Measurements from ENCODE around the gene LMTK3. TPM values are rescaled to one million over a fixed set of nuclear protein-coding genes. Genes with fewer than 3 reads are reported as not detected.
"Not testable (repeated sequence)": the region's sequence is repeated elsewhere in the genome, so short reads cannot be mapped to it uniquely, and the experiment has no call there.

LMTK3 gene
- total RNA-seq, 1 donor = 0.54 TPM

DNA sequence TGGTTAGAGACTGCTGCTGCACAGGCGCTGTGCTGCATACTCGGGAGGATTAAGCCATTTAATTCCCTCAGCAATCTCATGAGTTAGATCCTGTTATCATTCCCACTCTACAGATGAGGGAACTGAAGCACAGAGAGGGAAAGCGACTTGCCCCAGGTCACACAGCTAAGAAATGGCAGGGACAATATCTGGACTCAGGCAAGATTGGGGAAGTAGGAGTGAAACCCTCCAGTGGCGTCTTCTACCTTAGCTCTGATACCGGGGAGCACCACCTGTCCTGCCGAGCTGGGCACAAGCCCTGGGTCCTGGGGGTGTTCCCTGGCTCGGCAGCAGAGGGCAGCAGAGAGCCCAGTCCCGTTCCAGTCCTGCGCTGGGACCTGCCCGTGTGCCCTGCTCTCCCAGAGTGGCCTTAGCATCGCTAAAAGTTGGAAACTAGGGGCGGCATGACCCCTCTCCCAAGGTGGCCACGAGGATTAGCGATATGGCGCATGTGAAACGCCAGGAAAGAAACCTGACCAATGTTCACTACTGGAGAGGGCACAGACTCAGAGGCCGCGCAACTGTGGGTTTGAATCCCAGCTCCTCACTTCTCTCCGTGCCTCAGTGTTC lies 21.9 kb downstream of the LMTK3 start:
- peak in 2 of 3 donors; percentile 62 to 73 for DNase-seq (ENCODE audit: low read depth in 2 of 3, low spot score in 2 of 3)

DNA sequence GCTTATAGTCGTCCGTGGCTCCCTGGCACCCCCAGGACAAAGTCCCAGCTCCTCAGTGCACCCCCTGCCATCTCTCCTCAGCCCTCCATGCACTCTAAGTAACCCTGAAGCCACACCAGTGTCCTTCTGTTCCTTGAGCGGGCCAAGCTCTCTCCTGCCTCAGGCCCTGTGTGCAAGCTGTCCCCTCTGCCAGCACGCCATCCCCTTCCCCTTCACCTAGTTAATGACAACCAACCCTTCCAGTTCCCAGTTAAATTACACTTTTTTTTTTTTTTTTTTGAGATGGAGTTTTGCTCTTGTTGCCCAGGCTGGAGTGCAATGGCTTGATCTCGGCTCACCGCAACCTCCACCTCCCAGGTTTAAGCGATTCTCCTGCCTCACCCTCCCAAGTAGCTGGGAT lies 23.2 kb downstream of the LMTK3 start:
- DNase-seq (ENCODE audit: low read depth in 2 of 3, low spot score in 2 of 3) = not testable (repeated sequence)

DNA sequence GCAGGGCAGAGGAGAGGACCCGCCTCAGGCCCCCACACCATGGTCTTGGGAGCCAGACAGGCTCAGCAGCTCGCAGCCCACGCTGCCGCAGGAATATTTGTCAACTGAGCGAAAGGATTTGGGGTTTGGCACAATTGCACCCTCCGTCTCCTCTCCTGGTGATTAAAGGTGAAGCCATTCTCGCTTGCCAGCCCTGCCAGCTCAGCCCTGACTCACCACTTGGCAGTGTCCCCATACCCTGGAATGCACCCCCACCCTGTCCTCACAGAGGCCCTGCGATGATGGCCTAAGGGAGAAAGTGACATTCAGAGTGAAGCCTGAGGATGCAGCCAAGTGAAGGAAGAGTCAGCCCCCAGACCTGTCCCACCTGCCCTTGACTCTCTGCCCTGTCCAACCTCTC lies 23.7 kb downstream of the LMTK3 start:
- no peak for DNase-seq (ENCODE audit: low read depth in 2 of 3, low spot score in 2 of 3)

DNA sequence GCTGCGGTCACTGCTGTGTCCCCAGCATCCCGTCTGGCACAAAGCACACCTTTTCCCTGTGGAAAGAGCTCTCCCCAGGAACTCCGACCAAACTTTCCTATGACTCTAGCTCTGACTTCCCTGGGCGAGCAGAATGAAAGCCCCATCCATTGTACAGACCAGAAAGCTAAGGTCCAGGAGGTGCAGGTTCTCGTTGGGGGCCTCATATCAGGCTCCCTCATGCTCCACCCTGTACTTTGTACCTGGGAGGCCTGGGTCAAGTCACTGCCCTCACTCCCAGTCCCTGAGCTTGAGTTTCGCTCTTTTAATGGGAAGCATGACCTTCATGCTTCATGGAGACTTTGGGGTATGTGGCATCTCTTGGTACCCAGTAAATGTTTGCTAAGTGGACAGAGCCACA lies 24.1 kb downstream of the LMTK3 start:
- no peak for DNase-seq (ENCODE audit: low read depth in 2 of 3, low spot score in 2 of 3)

DNA sequence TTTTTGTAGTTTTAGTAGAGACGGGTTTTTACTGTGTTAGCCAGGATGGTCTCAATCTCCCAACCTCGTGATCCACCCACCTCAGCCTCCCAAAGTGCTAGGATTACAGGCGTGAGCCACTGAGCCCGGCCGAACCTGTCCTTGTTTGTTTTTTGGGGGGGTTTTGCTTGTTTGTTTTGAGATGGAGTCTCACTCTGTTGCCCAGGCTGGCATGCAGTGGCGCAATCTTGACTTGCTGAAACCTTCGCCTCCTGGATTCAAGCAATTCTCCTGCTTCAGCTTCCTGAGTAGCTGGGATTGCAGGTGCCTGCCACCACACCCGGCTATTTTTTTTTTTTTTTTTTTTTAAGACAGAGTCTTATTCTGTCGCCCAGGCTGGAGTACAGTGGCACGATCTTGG lies 24.9 kb downstream of the LMTK3 start:
- not testable (repeated sequence) for DNase-seq (ENCODE audit: low read depth in 2 of 3, low spot score in 2 of 3)

DNA sequence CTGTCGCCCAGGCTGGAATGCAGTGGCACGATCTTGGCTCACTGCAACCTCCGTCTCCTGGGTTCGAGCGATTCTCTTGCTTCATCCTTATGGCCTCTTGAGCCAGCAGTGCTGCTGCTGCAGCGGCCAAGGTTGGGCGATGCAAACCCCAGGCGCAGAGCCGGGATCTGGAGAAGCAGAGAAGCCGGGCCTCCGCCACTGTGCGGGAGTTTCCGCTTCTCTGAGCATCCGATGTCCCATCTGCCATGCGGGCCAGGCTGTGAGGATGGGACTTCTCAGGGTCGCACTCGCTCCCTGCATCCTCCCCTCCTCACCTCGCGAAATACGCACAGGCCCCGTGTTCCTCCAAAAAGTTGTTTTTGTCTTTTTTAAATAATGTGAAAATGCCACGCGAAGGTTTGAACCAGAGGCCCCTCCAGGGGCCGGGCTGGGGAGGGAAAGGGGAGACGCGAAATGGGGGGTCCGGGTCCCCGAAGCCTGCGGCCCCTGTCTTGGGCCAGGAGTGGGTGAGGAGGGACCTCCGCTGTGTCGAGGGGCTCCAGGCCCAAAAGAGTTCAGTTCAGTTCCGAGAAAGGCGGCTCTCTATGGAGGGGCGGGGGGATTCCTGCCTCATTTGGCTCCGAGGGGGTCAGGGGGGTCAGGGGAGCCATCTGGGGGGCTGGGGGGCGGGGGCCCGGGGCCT lies 26.6 kb downstream of the LMTK3 start:
- DNase-seq (ENCODE audit: low read depth in 2 of 3, low spot score in 2 of 3) = no peak

DNA sequence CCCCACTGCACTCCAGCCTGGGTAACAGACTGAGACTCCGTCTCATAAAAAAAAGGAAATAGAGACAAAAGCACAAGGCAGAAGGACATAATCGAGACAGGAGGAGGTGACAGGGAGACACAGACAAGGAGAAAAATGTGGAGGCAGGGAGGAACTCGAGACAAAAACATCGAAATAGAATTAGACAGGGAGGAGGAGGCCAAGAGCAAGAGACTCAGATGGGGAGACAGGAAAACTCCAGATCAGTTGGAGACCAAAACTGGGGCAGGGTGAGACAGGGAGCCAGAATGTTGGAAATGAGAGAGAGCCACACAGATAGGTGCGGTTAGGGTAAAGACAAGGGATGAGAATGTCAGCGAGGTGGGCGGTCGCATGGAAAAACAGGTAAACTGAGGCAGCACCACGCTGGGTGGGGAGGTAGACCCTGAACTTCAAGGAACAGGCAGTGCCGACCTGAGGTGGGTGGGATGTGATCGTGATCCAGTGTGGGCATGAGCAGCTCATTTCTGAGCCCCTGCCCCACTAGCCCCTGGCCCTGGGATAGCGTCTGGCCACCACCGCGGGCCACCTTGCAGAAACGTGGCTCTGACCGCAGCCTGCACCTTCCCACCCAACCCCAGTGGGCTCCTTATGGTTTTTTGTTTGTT lies 27.3 kb downstream of the LMTK3 start:
- no peak for DNase-seq (ENCODE audit: low read depth in 2 of 3, low spot score in 2 of 3)

DNA sequence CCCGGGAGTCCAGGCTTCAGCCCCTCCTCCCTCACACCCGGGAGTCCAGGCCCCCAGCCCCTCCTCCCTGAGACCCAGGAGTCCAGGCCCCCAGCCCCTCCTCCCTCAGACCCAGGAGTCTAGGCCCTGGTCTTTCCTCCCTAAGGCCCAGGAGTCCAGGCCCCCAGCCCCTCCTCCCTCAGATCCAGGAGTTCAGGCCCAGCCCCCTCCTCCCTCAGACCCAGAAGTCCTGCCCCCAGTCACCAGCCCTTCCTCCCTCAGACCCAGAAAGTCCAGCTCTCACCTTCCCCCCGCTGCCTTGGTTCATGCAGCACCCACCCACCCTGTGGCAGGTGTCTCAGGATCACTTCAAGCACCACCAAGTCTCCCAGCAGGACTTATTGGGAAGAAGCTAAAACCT lies 28.3 kb downstream of the LMTK3 start:
- no peak for DNase-seq (ENCODE audit: low read depth in 2 of 3, low spot score in 2 of 3)

DNA sequence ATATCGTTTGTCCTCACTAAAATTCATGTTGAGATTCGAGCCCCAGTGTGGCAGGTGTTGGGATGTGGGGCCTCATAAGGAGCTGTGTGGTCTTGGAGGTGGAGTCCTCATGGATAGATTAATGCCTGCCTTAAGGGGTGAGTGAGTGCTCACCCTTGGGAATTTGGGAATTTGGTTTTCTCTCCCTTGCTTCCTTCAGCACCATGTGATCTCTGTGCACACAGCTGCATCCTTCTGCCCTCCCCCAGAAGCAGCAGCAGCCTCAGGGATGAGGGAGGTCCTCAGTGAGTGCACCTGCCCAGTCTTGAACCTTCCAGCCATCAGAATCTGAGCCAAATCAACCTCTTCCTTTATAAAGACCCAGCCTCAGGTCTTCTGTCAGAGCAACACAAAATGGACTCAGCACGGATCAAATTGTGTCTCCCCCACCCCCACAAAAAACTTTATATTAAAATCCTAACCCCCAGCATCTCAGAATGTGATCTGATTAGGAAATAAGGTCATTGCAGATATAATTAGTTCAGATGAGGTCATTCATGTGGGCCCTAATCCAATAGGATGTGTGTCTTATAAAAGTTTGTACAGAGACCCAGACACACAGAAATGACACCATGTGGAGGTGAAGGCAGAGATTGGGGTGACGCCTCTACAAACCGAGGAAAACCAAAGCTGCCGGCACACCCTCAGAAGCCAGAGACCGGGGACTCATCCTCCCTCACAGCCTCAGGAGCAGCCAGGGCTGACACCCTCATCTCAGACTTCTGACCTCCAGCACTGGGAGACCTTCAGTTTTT lies 29.6 kb downstream of the LMTK3 start:
- no peak for DNase-seq (ENCODE audit: low read depth in 2 of 3, low spot score in 2 of 3)

DNA sequence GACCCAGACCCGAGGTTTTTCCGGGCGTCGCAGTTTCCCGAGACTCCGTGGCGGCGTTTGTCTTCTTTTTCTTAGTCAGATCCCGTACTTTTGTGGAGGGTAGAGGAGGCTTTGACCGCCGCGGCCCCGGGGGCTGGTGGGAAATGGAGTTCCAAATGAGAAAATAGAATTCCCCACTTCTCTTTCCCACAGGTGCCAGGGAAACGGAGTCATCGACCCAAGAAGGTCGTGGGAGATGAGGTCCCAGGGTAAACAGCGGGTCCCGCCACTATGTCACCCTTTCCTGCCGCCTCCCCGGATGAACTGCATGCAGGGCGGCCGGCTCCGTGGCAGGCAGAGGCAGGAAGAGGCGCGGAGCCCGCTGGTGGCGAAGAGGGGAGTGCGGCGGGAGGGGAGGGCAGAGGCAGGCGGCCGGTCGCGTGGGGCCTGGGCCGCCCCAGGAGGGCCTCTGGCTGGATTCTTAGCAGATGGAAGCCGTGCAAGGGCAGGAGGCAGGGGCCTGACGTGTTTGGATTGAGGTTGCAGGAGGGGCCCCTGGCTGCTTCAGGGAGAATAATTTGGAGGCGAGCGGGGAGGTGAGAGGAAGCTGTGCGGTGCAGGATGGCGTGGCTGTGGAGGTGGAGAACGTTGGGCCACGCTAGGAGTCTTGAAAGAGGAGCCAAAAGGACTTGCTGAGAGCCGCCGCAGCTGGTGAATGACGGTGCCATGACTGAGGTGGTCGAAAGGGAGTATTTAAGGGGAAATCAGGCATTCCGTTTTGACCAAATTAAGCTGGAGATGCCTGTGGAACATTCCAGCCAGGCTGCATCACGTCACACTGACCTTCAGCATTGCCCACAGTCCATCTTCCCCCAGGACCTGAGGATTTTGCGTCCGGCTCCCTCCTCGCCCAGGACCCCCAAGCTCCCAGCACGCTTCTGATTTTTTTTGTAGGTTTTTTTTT lies 30.8 kb downstream of the LMTK3 start:
- peak in 2 of 3 donors; percentile 39 to 47 for DNase-seq (ENCODE audit: low read depth in 2 of 3, low spot score in 2 of 3)

DNA sequence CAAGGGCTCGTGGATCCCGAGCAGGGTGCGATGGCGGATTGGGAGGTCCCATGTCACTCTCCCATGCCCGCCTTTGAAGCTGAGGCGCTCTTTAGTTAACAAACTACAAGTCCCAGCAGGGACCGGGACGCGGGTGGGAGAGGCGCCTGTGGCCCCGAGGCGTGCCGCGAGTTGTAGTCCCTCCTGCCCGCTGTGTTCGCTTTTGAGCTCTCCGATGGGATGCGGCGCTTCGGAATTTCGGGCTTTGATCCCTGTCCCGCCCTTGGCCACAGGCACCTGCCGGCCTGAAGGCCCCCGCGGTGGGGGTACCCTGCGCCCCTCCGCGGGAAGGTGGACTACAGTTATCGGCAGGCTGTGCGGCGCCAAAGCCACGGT lies 31.5 kb downstream of the LMTK3 start:
- DNase-seq (ENCODE audit: low read depth in 2 of 3, low spot score in 2 of 3) = peak in 2 of 3 donors; percentile 36 to 55

DNA sequence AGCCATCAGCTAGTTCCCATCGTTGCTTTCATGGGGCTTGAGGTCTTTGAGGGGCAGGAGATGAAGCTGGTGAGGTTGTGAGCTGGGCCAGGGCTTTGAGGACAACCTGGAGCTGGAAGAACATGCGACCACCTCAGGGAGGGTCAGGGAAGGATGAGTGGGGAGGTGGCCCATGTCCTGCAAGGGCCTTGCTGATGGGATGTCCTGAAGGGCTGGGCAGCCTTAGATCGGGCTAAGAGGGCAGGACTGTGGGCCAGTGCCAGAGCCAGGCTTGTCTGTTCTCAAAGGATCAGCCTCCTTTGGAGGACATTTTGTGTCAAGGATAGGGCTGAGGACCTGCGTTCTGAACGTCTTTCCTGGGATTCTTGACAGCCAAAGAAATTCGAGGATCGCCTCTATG lies 31.9 kb downstream of the LMTK3 start:
- no peak for DNase-seq (ENCODE audit: low read depth in 2 of 3, low spot score in 2 of 3)

DNA sequence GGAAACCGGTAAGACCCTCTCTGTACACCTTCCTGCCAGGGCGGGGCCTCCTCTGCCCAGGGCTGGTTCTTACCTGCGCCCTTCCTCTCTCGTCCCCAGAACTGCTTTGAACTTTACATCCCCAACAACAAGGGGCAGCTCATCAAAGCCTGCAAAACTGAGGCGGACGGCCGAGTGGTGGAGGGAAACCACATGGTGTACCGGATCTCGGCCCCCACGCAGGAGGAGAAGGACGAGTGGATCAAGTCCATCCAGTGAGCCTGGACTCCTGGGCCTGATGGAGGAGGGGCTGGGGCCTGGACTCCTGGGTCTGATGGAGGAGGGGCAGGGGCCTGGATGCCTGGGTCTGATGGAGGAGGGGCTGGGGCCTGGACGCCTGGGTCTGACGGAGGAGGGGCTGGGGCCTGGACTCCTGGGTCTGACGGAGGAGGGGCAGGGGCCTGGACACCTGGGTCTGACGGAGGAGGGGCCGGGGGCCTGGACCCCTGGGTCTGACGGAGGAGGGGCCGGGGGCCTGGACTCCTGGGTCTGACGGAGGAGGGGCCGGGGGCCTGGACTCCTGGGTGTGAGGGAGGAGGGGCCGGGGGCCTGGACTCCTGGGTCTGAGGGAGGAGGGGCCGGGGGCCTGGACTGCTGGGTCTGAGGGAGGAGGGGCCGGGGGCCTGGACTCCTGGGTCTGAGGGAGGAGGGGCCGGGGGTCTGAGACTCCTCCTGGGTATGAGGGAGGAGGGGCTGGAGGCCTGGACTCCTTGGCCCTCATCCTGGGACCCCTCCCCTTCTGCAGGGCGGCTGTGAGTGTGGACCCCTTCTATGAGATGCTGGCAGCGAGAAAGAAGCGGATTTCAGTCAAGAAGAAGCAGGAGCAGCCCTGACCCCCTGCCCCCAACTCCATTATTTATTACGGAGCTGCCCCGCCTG lies 33.0 kb downstream of the LMTK3 start:
- DNase-seq (ENCODE audit: low read depth in 2 of 3, low spot score in 2 of 3) = no peak

DNA sequence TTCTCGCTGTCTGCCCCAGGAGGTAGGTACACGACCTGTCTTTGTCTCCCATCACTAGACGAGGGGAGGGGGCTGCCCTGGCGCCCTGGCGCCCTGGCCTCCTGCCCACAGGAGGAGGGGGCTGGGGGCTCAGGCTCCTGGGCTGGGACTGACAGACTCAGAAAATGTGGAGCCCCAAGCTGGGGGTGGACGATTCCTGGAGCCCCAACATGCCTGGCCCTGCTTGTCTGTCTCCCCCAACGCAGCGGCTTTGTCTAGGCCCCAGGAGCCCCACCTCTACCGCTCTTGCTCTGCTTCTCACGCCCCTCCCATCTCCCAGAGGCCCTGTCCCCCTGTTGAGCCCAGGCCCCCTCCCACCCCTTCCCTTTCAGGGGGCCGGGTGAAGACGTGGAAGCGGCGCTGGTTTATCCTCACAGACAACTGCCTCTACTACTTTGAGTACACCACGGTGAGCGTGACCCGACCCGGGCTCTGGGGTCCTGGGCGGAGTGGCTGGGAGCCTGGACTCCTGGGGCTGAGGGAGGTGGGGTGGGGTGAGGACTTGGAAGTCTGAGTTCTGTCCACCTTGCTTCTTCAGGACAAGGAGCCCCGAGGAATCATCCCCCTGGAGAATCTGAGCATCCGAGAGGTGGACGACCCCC lies 33.8 kb downstream of the LMTK3 start:
- DNase-seq (ENCODE audit: low read depth in 2 of 3, low spot score in 2 of 3) = no peak

DNA sequence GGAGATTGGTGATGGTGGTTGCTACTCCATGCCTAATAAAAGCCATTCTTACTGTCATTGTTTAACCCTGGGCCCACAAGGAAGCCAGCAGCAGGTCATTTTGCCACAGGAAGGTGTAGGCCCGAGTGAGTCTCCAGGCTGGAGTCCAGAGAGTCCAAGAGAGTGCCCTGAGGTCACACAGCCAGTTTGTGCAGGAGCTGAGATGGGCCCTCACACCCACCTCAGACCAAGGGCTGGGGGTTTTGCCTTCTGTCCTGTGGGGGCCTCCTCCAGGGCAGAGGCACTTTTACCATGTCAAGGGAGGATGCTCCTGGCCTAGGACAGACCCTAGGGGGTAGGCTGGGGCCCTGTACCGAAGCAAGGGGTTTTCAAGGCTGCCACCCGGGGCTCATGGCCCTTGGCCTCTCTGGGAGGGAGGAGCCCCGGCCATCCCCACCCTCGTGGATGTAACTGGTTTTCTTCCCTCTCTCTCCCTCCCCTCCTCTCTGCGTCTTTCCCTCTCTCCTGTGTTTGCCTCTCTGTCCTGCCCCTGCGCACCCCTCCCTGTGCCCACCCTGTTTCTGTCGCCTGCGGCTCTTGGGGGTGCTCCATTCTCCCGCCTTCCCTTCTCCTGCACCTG lies 34.5 kb downstream of the LMTK3 start:
- no peak for DNase-seq (ENCODE audit: low read depth in 2 of 3, low spot score in 2 of 3)

DNA sequence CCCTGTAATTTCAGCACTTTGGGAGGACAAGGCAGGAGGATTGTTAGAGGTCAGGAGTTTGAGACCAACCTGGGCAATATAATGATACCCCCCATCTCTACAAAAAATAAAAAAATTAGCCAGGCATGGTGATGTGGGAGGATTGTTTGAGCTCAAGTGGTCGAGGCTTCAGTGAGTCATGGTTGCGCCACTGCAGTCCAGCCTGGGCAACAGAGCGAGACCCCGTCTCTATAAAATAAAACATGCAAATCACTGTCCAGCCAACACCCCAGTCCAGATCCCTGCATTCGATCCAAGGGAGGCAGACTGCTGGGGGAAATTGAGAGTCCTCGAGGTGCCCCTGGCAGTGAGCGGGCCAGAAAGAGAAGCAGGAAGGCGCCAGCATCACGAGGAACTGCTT lies 35.5 kb downstream of the LMTK3 start:
- DNase-seq (ENCODE audit: low read depth in 2 of 3, low spot score in 2 of 3) = no peak

DNA sequence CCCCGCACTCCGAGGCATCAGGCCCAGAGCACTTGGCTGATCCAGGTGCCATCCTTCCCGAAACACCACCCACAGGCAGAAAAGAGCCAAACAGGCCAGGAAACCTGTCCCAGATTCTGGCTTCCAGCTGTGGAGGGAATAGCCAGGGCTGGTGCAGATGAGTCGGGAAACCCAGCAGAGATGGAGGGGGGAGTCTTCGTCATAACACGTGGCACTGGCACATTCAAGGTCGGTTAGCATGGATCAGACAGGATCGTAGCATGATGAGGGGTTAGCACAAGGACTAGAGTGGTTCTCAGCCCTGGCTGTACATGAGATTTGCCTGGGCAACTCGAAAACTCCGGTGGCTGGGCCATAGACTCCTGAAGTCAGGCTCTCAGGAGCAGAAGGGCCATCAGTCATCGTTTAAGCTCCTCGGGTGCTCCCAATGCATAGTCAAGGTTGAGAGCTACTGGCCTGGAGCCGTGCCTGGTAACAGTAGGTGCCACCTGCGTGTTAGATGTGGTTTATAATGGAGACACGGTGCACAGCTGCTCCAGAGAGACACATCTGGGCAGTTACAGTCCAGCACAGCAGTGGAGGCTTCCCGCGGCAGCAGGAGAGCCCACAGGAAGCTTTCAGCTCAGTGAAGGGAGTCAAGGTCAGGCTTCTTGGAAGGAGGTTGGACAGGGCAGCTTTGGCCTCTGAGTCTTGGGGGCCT lies 36.1 kb downstream of the LMTK3 start:
- no peak for DNase-seq (ENCODE audit: low read depth in 2 of 3, low spot score in 2 of 3)

DNA sequence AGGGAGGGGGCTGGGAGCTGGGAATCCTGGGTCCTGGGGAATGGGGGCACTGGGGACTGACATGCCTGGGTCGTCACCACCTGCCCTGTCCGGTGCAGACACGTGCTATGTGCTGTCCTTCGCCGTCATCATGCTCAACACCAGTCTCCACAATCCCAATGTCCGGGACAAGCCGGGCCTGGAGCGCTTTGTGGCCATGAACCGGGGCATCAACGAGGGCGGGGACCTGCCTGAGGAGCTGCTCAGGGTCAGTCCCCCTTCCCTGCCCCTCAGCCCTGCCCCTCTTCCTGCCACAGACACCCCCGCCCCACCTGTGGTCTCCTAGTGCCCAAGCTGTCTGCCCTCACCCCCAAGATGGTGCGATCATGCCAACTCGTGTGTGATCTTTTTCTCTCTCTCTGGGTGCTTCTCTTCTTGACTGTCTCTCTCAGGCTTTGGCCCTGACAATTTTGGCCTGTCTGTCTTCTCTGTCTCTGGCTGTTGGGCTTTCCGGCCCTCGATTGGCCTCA lies 37.5 kb downstream of the LMTK3 start:
- DNase-seq (ENCODE audit: low read depth in 2 of 3, low spot score in 2 of 3) = no peak

All from hematopoietic multipotent progenitor cell (in vitro differentiated cells).